BE2C (cell line): ENCODE data around the gene FIBP.

Experiments used
- DNase-seq: peaks from one replicate; pipeline ENCODE4 v3.0.0-alpha.2; 2020
- H3K27me3 ChIP-seq: fragments of 250-450 bp; sonication (Bioruptor Pico); 2 replicates; pipeline ENCODE4 v1.5.1; 2020; ENCODE audit warnings: mild to moderate bottlenecking
- H3K36me3 ChIP-seq: fragments of 250-450 bp; sonication (Bioruptor Pico); 2 replicates; pipeline ENCODE4 v1.5.1; 2020; ENCODE audit warnings: mild to moderate bottlenecking
- H3K4me1 ChIP-seq: fragments of 250-450 bp; sonication (Bioruptor Pico); 2 replicates; pipeline ENCODE4 v1.5.1; 2020
- H3K4me3 ChIP-seq: 2 replicates; pipeline ENCODE4 v1.5.1; 2011; ENCODE audit warnings: low read depth, low read length
- H3K9me3 ChIP-seq: fragments of 250-450 bp; sonication (Bioruptor Pico); 2 replicates; pipeline ENCODE4 v1.5.1; 2020
- CTCF ChIP-seq: IDR thresholded peaks from 2 replicates; pipeline ENCODE4 v1.5.1; 2012; ENCODE audit warnings: mild to moderate bottlenecking, low read depth, low read length

Gene FIBP

DNA sequence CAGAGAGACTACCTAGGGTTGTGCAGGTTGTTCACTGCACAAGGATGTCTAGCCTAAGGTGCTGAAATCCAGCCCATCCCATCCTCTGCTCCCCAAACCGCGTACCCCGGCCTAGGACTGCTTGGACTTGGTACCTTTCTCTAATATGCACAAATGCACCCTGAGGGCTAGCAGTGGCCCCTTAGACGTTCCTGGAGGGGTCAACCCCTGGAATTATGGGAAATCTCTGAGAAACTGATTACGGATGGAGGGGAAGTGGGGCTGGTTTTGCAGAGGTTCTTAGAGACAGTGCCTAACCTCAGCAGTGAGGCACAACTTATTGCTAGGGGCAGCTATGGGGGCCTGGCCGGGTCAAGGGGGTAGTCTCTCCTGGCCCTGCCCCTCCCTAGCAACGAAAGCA is 28.1 kb upstream of the FIBP start:
- H3K4me1 ChIP-seq, result peaks cover 14% of the 10 kb centered on the region
- H3K4me3 ChIP-seq, result no peak overlapping the region

GRCh38 chr11:65915821-65916251 is 27.6 kb upstream of the FIBP start:
- H3K4me1 ChIP-seq, result peaks cover 14% of the 10 kb centered on the region
- DNase-seq, result peak; percentile 81
- no peaks in the 10 kb centered on the region for H3K36me3 ChIP-seq
- H3K27me3 ChIP-seq, result no peaks in the 10 kb centered on the region
- no peak for TF ChIP-seq CTCF
- no peaks in the 10 kb centered on the region for H3K9me3 ChIP-seq
- H3K4me3 ChIP-seq, result no peak overlapping the region; the same call in 1 of the 2 replicates

More for the DNA sequence above, 28.1 kb upstream of the FIBP start:
- no peaks in the 10 kb centered on the region for H3K36me3 ChIP-seq
- H3K9me3 ChIP-seq, result no peaks in the 10 kb centered on the region
- TF ChIP-seq CTCF, result no peak
- no peaks in the 10 kb centered on the region for H3K27me3 ChIP-seq
- DNase-seq, result no peak

- DNase-seq, result no peak
- H3K4me3 ChIP-seq, result no peak overlapping the region; the same call in 1 of the 2 replicates
- peaks cover 14% of the 10 kb centered on the region for H3K4me1 ChIP-seq
Observed at GRCh38 chr11:65915101-65915820, 27.0 kb upstream of the FIBP start.

GRCh38 chr11:65912845-65913244 is 24.6 kb upstream of the FIBP start:
- DNase-seq, result no peak
- Histone ChIP-seq H3K9me3 (no peaks in the 10 kb centered on the region), H3K4me3 (no peak overlapping the region), H3K27me3 (peaks cover 2% of the 10 kb centered on the region), H3K36me3 (no peaks in the 10 kb centered on the region), H3K4me1 (peaks cover 14% of the 10 kb centered on the region)
- TF ChIP-seq CTCF, result no peak

More at GRCh38 chr11:65915101-65915820, 27.0 kb upstream of the FIBP start:
- Histone ChIP-seq H3K36me3 (no peaks in the 10 kb centered on the region), H3K27me3 (no peaks in the 10 kb centered on the region), H3K9me3 (no peaks in the 10 kb centered on the region)
- TF ChIP-seq CTCF, result no peak

DNA sequence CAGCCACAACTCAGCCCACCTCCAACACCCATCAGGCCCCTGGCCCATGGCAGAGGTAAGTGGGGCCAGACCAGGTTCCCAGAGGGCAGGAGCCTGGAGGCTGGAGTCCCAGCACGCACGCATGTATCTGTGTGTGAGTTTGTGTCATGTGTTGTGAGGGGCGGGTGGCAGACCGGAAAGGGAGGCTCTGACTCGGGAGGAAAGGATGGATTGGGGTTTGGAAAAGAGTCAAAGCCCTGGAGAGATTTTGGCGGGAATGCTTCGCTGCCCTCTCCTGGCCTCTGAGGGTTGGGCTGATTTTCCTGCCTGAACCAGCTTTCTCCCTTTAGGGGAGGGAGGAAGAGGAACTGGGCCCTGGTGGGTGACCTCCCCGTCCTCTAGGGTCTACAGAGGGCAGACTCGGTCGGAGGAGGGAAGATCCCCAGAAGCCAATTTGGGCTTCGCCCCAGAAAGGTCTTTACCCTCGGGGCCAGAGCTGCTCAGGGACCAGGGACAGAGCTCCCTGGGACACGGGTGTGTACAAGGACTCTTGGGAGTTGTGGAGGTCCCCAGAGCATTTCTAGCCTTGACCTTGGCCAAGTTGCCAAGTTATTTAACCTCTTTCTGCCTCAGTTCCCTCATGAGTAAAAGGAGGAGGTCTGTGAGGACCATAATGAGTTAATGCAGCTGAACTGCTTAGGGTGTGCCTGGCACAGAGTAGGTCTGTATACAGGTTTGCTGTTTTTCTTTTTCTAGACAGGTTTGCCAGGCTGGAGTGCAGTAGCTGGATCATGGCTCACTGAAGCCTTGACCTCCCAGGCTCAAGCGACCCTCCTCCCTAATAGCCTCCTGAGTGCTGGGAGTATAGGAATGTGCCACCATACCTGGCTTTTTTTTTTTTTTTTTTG is 23.7 kb upstream of the FIBP start:
- TF ChIP-seq CTCF, result peak; percentile 41

More for the DNA sequence above, 23.7 kb upstream of the FIBP start:
- peak; percentile 60 for DNase-seq
- no peaks in the 10 kb centered on the region for H3K9me3 ChIP-seq
- H3K36me3 ChIP-seq, result no peaks in the 10 kb centered on the region
- H3K4me1 ChIP-seq, result peaks cover 14% of the 10 kb centered on the region
- H3K27me3 ChIP-seq, result peaks cover 8% of the 10 kb centered on the region
- H3K4me3 ChIP-seq, result no peak overlapping the region
